Forelimb muscle (tissue), 1 donor: Measurements from ENCODE around the gene TJP2. TPM values are rescaled to one million over a fixed set of nuclear protein-coding genes. Genes with fewer than 3 reads are reported as not detected.

Source experiments
- DNase-seq: peaks from one replicate; pipeline ENCODE4 v3.0.0-alpha.2; 2013; ENCODE audit warnings: low read depth
- polyA plus RNA-seq: library from polyadenylated mRNA; unstranded; fragments of 120-200 nt; gene quantifications from one replicate; pipeline ENCODE4 v1.2.1, GENCODE V29; 2013; ENCODE audit not compliant: insufficient read length

The TJP2 gene
- 9.7 TPM for polyA plus RNA-seq

GRCh38 chr9:69173891-69174615 is at the start of gene TJP2:
Gene TJP2 (plus strand): TSS chr9:69174277. CDS start chr9:69174373, 96 bp downstream.
- DNase-seq = no peak

GRCh38 chr9:69130456-69131441 is 43.3 kb upstream of the TJP2 start:
- no peak for DNase-seq

GRCh38 chr9:69131682-69132081 is 42.4 kb upstream of the TJP2 start:
- DNase-seq = peak; percentile 41

GRCh38 chr9:69132361-69132760 is 41.7 kb upstream of the TJP2 start:
- DNase-seq = no peak

GRCh38 chr9:69134412-69134811 is 39.7 kb upstream of the TJP2 start:
- no peak for DNase-seq

- no peak for DNase-seq
Measured at GRCh38 chr9:69136185-69136584, 37.9 kb upstream of the TJP2 start.

GRCh38 chr9:69136779-69137178 is 37.3 kb upstream of the TJP2 start:
- DNase-seq = no peak

- no peak for DNase-seq
Measured at GRCh38 chr9:69137311-69137710, 36.8 kb upstream of the TJP2 start.

- no peak for DNase-seq
Measured at GRCh38 chr9:69139596-69139995, 34.5 kb upstream of the TJP2 start.

- no peak for DNase-seq
Measured at GRCh38 chr9:69140123-69140735, 33.8 kb upstream of the TJP2 start.

GRCh38 chr9:69141851-69142250 is 32.2 kb upstream of the TJP2 start:
- DNase-seq = no peak

GRCh38 chr9:69143291-69143690 is 30.8 kb upstream of the TJP2 start:
- no peak for DNase-seq

GRCh38 chr9:69145144-69145715 is 28.8 kb upstream of the TJP2 start:
- DNase-seq = no peak

- no peak for DNase-seq
Measured at GRCh38 chr9:69147041-69147834, 26.8 kb upstream of the TJP2 start.

GRCh38 chr9:69149321-69149807 is 24.7 kb upstream of the TJP2 start:
- no peak for DNase-seq

GRCh38 chr9:69151506-69151905 is 22.6 kb upstream of the TJP2 start:
- no peak for DNase-seq

- no peak for DNase-seq
Measured at GRCh38 chr9:69153707-69154521, 20.2 kb upstream of the TJP2 start.

- no peak for DNase-seq
Measured at GRCh38 chr9:69155341-69156030, 18.6 kb upstream of the TJP2 start.

- no peak for DNase-seq
Measured at GRCh38 chr9:69157751-69158466, 16.2 kb upstream of the TJP2 start.
